Stimulated activated CD8-positive, alpha-beta memory T cell treated with anti-CD3 and anti-CD28 coated beads, Interleukin-15, amount 100 ng/mL, for 4 hours (primary cell): Measurements from ENCODE around the gene TNFAIP8.
"Not testable (repeated sequence)": the region's sequence is repeated elsewhere in the genome, so short reads cannot be mapped to it uniquely, and the experiment has no call there.

ENCODE experiments used
- DNase-seq, 2 donors: peaks; one replicate each; pipeline ENCODE4 v3.0.0-alpha.2; 2020; ENCODE audit warnings: low read depth in 2 of 2

TNFAIP8 gene

DNA sequence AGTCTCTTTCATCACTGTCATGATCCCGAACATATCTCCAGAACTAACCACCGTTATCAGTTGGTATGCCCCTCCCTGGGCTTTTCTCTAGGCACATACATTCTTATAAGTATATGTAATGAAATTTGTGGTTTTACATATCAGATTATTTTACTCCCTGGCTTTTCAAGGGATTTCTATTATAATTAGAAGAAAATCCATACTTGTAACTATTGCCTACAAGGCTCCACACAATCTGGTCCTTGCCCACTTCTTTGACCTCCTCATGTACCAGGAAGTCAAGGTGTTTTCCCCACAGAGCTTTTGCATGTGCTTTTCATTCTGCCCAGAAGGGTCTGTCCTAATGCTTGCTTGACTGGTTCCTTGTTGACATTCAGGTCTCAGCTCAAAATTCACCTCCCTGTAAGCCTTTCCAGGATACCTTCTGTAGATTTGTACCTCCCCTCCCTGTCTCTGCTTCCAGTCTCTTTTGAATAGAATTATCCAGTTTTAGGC is 62.8 kb downstream of the TNFAIP8 start:
- DNase-seq: no peak

DNA sequence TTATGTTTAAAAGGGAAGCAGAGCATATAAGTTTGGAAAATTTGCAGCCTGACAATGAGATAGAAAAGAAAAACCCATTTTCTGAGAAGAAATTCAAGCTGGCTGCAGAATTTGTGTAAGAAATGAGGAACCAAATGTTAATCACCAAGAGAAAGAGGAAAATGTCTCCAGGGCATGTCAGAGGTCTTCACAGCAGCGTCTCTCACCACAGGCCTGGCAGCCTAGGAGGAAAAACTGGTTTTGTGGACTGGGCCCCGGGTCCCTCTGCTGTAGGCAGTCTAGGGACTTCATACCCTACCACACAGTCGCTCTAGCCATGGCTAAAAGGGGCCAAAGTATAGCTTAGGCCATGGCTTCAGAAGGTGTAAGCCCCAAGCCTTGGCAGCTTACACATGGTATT is 64.3 kb downstream of the TNFAIP8 start:
- DNase-seq: no peak

- DNase-seq: no peak
Observed at GRCh38 chr5:119426057-119426456, 70.2 kb downstream of the TNFAIP8 start.

GRCh38 chr5:119427060-119427459 is 71.2 kb downstream of the TNFAIP8 start:
- no peak for DNase-seq

- not testable (repeated sequence) for DNase-seq
Observed at GRCh38 chr5:119427596-119427995, 71.8 kb downstream of the TNFAIP8 start.

DNA sequence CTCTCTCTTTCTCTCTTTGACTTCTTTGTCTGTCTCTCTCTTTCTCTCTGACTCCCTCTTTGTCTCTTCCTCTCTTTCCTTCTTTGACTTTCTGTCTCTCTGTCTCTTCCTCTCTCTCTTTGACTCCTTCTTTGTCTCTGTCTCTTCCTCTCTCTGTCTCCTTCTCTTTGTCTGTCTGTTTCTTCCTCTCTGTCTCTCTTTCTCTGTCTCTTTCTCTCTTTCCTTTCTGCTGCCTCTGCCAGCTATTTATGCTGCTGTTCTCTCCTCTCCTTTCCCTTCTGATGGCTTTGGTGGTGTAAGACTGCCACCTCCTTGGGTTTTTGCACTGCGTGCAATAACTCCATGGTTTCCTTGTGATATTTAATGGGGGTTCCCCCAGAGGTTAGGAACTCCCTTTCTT is 72.3 kb downstream of the TNFAIP8 start:
- DNase-seq: not testable (repeated sequence)

- DNase-seq: not testable (repeated sequence)
Observed at GRCh38 chr5:119428574-119428973, 72.8 kb downstream of the TNFAIP8 start.

GRCh38 chr5:119432674-119433237 is 76.9 kb downstream of the TNFAIP8 start:
- DNase-seq: not testable (repeated sequence)

- DNase-seq: peak; percentile 36 to 52
Observed at GRCh38 chr5:119435436-119436132, 79.8 kb downstream of the TNFAIP8 start.

GRCh38 chr5:119437785-119438586 is 82.2 kb downstream of the TNFAIP8 start:
- not testable (repeated sequence) for DNase-seq

GRCh38 chr5:119438587-119438917 is 82.7 kb downstream of the TNFAIP8 start:
- not testable (repeated sequence) for DNase-seq

- no peak for DNase-seq
Observed at GRCh38 chr5:119439140-119439631, 83.4 kb downstream of the TNFAIP8 start.

GRCh38 chr5:119439632-119440031 is 83.8 kb downstream of the TNFAIP8 start:
- DNase-seq: not testable (repeated sequence)

DNA sequence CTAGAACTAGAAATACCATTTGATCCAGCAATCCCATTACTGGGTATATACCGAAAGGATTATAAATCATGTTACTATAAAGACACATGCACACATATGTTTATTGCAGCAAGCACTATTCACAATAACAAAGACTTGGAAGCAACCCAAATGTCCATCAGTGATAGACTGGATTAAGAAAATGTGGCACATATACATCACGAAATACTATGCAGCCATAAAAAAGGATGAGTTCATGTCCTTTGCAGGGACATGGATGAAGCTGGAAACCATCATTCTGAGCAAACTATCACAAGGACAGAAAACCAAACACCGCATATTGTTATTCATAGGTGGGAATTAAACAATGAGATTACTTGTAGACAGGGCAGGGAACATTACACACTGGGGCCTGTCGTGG is 88.8 kb downstream of the TNFAIP8 start:
- DNase-seq: not testable (repeated sequence)

- DNase-seq: no peak
Observed at GRCh38 chr5:119445544-119445943, 89.7 kb downstream of the TNFAIP8 start.
